Testis (tissue), 2 donors: ENCODE results near the gene HLA-DQA1.

Source experiments
- POLR2A ChIP-seq: fragments of 450-650 bp; IDR thresholded peaks from one replicate; pipeline ENCODE4 v1.6.1; 2017; ENCODE audit warnings: antibody characterized with exemption, mild to moderate bottlenecking, moderate library complexity
- TF ChIP-seq, protein P1 (sequence below), 3 experiments: fragments of 450-650 bp in 2 of 3; fragments of 200-600 bp in 1 of 3; sonication (generic) in 1 of 3; IDR thresholded peaks; one replicate each; pipeline ENCODE4 v1.5.1; 2016 to 2019; ENCODE audit warnings: antibody characterized with exemption in 3 of 3, mild to moderate bottlenecking in 2 of 3, moderate library complexity in 1 of 3

- TF ChIP-seq, protein P1, sequence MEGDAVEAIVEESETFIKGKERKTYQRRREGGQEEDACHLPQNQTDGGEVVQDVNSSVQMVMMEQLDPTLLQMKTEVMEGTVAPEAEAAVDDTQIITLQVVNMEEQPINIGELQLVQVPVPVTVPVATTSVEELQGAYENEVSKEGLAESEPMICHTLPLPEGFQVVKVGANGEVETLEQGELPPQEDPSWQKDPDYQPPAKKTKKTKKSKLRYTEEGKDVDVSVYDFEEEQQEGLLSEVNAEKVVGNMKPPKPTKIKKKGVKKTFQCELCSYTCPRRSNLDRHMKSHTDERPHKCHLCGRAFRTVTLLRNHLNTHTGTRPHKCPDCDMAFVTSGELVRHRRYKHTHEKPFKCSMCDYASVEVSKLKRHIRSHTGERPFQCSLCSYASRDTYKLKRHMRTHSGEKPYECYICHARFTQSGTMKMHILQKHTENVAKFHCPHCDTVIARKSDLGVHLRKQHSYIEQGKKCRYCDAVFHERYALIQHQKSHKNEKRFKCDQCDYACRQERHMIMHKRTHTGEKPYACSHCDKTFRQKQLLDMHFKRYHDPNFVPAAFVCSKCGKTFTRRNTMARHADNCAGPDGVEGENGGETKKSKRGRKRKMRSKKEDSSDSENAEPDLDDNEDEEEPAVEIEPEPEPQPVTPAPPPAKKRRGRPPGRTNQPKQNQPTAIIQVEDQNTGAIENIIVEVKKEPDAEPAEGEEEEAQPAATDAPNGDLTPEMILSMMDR (IDR thresholded peaks at IDR 0.05) = no peak
- TF ChIP-seq POLR2A = no peak
These were observed 29.3 kb upstream of the HLA-DQA1 start for GRCh38 chr6:32607988-32608298.
